Measurements from ENCODE around the gene MYO1D. TPM values are rescaled to one million over a fixed set of nuclear protein-coding genes. Genes with fewer than 3 reads are reported as not detected.

Gene MYO1D
- total RNA-seq, 4 donors from 2014 or later: 36.9 to 49.2 (median 39.5) TPM

- DNase-seq (ENCODE audit: low spot score) (no peak), ATAC-seq (ENCODE audit: low FRiP score) (no peak)
- no peak for TF ChIP-seq CTCF (IDR thresholded peaks at IDR 0.05)
Observed at GRCh38 chr17:32565401-32565800, 311.5 kb downstream of the MYO1D start.

- no peak for TF ChIP-seq CTCF (IDR thresholded peaks at IDR 0.05)
- no peak for ATAC-seq (ENCODE audit: low FRiP score)
- no peak for DNase-seq (ENCODE audit: low spot score)
Observed at GRCh38 chr17:32564325-32564724, 312.6 kb downstream of the MYO1D start.

GRCh38 chr17:32563583-32563982 is 313.3 kb downstream of the MYO1D start:
- no peak for TF ChIP-seq CTCF (IDR thresholded peaks at IDR 0.05)
- no peak for ATAC-seq (ENCODE audit: low FRiP score)
- DNase-seq (ENCODE audit: low spot score): no peak

- no peak for DNase-seq (ENCODE audit: low spot score)
- no peak for TF ChIP-seq CTCF (IDR thresholded peaks at IDR 0.05)
- ATAC-seq (ENCODE audit: low FRiP score): no peak
Observed at GRCh38 chr17:32558997-32559650, 317.8 kb downstream of the MYO1D start.

- no peak for DNase-seq (ENCODE audit: low spot score)
- ATAC-seq (ENCODE audit: low FRiP score): no peak
Observed at GRCh38 chr17:32558326-32558955, 318.5 kb downstream of the MYO1D start.

GRCh38 chr17:32555611-32556310 is 321.2 kb downstream of the MYO1D start:
- no peak for DNase-seq (ENCODE audit: low spot score)
- no peak for TF ChIP-seq CTCF (IDR thresholded peaks at IDR 0.05)
- no peak for ATAC-seq (ENCODE audit: low FRiP score)

More at GRCh38 chr17:32558326-32558955, 318.5 kb downstream of the MYO1D start:
- TF ChIP-seq CTCF (IDR thresholded peaks at IDR 0.05): no peak

Measured in omental fat pad (tissue), 4 donors.